Keratinocyte (primary cell): ENCODE measurements around the gene COL6A2. TPM values are rescaled to one million over a fixed set of nuclear protein-coding genes. Genes with fewer than 3 reads are reported as not detected.

ENCODE experiments used
- DNase-seq: peaks from one replicate; pipeline ENCODE4 v3.0.0-alpha.2; 2011; ENCODE audit warnings: low read depth, missing footprints, low spot score
- FAIRE-seq: peaks from 2 replicates; lab custom pipeline; 2011; peaks lifted over from hg19 to GRCh38; lab: Jason Lieb, UNC
- H2AFZ ChIP-seq: 2 replicates; pipeline ENCODE4 v1.6.0; 2012; ENCODE audit warnings: low read length, control low read depth, inconsistent platforms; ENCODE audit not compliant: control insufficient read depth
- H3K27ac ChIP-seq: 2 replicates; pipeline ENCODE4 v1.5.1; 2011; ENCODE audit warnings: low read length; ENCODE audit not compliant: control insufficient read depth, insufficient read depth
- H3K27me3 ChIP-seq: 3 replicates; pipeline ENCODE4 v1.6.0; 2011; ENCODE audit warnings: low read length; ENCODE audit not compliant: control insufficient read depth, insufficient read depth; ENCODE audit errors: extremely low read depth
- H3K36me3 ChIP-seq, 2 experiments: 2 replicates in 1 of 2; 3 replicates in 1 of 2; pipeline ENCODE4 v1.5.1; 2011; ENCODE audit warnings: low read length in 2 of 2, mild to moderate bottlenecking in 1 of 2; ENCODE audit not compliant: control insufficient read depth in 2 of 2, insufficient read depth in 2 of 2; ENCODE audit errors: extremely low read depth in 1 of 2
- H3K4me1 ChIP-seq: 3 replicates; pipeline ENCODE4 v1.5.1; 2011; ENCODE audit warnings: low read length; ENCODE audit not compliant: control insufficient read depth, insufficient read depth; ENCODE audit errors: extremely low read depth
- H3K4me2 ChIP-seq: 3 replicates; pipeline ENCODE4 v1.6.0; 2011; ENCODE audit warnings: low read depth, low read length; ENCODE audit not compliant: control insufficient read depth, insufficient read depth; ENCODE audit errors: extremely low read depth
- H3K4me3 ChIP-seq, 3 experiments: fragments of 200-600 bp in 1 of 3; sonication (generic) in 1 of 3; 2 replicates in 2 of 3; 3 replicates in 1 of 3; pipeline ENCODE4 v1.5.1; 2011 to 2016; ENCODE audit warnings: low read length in 3 of 3, mild to moderate bottlenecking in 3 of 3, control low read depth in 2 of 3, inconsistent platforms in 1 of 3, low read depth in 1 of 3, mixed read lengths in 1 of 3, mixed run types in 1 of 3, moderate library complexity in 1 of 3; ENCODE audit not compliant: control insufficient read depth in 2 of 3, insufficient read depth in 2 of 3; ENCODE audit errors: extremely low read depth in 1 of 3
- H3K79me2 ChIP-seq: 2 replicates; pipeline ENCODE4 v1.6.0; 2012; ENCODE audit warnings: low read length; ENCODE audit not compliant: control insufficient read depth, insufficient read depth
- H3K9ac ChIP-seq: 3 replicates; pipeline ENCODE4 v1.6.0; 2011; ENCODE audit warnings: low read length; ENCODE audit not compliant: control insufficient read depth, insufficient read depth; ENCODE audit errors: extremely low read depth
- H3K9me1 ChIP-seq: 3 replicates; pipeline ENCODE4 v1.6.0; 2011; ENCODE audit warnings: low read length; ENCODE audit not compliant: control insufficient read depth, insufficient read depth; ENCODE audit errors: extremely low read depth
- H3K9me3 ChIP-seq: 2 replicates; pipeline ENCODE4 v1.5.1; 2012; ENCODE audit warnings: low read depth, low read length; ENCODE audit not compliant: control insufficient read depth
- H4K20me1 ChIP-seq: 3 replicates; pipeline ENCODE4 v1.6.0; 2011; ENCODE audit warnings: low read length; ENCODE audit not compliant: control insufficient read depth, insufficient read depth; ENCODE audit errors: extremely low read depth
- CTCF ChIP-seq, 3 experiments: IDR thresholded peaks in 1 of 3; conservative IDR thresholded peaks in 1 of 3; optimal IDR thresholded peaks in 1 of 3; 2 replicates in 2 of 3; 3 replicates in 1 of 3; pipeline versions ENCODE3 to v1.5.1; 2011; ENCODE audit warnings: low read length in 3 of 3, mild to moderate bottlenecking in 3 of 3, moderate library complexity in 2 of 3, control low read depth in 1 of 3, inconsistent platforms in 1 of 3; ENCODE audit not compliant: insufficient read depth in 2 of 3; ENCODE audit errors: extremely low read depth in 1 of 3
- EZH2 ChIP-seq: IDR thresholded peaks from one replicate; pipeline ENCODE4 v1.6.1; 2012; ENCODE audit warnings: inconsistent platforms, mild to moderate bottlenecking, low read length, moderate library complexity
- dilution Hi-C: fragments of 300-500 bp; cut with MboI; formaldehyde crosslinking; loops from one replicate; pipeline ENCODE4 v1.7.0; 2020; ENCODE audit warnings: low sequenced_read_pairs; ENCODE audit not compliant: extremely low pct_ligation_motif_present
- polyA plus RNA-seq, 5 experiments: library from polyadenylated mRNA; depleted of rRNA in 3 of 5; stranded (reverse) in 3 of 5; stranded (forward) in 1 of 5; unstranded in 1 of 5; fragments of >200 nt; gene quantifications; 1 replicate in 1 of 5; 2 replicates in 3 of 5; 3 replicates in 1 of 5; pipeline versions ENCODE4 v1.2.1 to v1.2.3, GENCODE V29; 2011 to 2012; ENCODE audit warnings: missing spikeins in 2 of 5, low read depth in 1 of 5, low replicate concordance in 1 of 5

Gene COL6A2
- polyA plus RNA-seq, 1 donor (not counting 4 experiments of a cell fraction or from before 2014, with no cell fraction given) = 0.03 TPM

- Histone ChIP-seq H3K4me2 (no peak overlapping the region), H3K36me3 (no peaks in the 10 kb centered on the region), H3K9ac (no peak overlapping the region), H3K27ac (no peak overlapping the region), H3K4me3 (no peak overlapping the region), H3K9me1 (no peaks in the 10 kb centered on the region), H4K20me1 (no peaks in the 10 kb centered on the region), H3K27me3 (no peaks in the 10 kb centered on the region), H3K9me3 (peaks cover 3% of the 10 kb centered on the region), H2AFZ (no peak overlapping the region), H3K4me1 (no peaks in the 10 kb centered on the region), H3K79me2 (no peaks in the 10 kb centered on the region)
- FAIRE-seq (no peak), DNase-seq (no peak)
- TF ChIP-seq EZH2 (no peak), CTCF (optimal IDR thresholded peaks at IDR 0.05 in 1 of 3, IDR thresholded peaks at IDR 0.05 in 1 of 3, conservative IDR thresholded peaks at IDR 0.05 in 1 of 3; ENCODE audit: extremely low read depth in 1 of 3, insufficient read depth in 2 of 3, low read length in 3 of 3) (no peak)
- dilution Hi-C loops = no loop called here
Measured at GRCh38 chr21:46119144-46119636, 21.3 kb downstream of the COL6A2 start.

- Histone ChIP-seq H3K4me3 (no peak overlapping the region), H3K36me3 (no peaks in the 10 kb centered on the region), H3K79me2 (no peaks in the 10 kb centered on the region), H4K20me1 (no peaks in the 10 kb centered on the region), H3K27me3 (no peaks in the 10 kb centered on the region), H3K4me1 (no peaks in the 10 kb centered on the region), H2AFZ (no peak overlapping the region), H3K4me2 (no peak overlapping the region), H3K9ac (no peak overlapping the region), H3K9me3 (peaks cover 3% of the 10 kb centered on the region), H3K27ac (no peak overlapping the region), H3K9me1 (no peaks in the 10 kb centered on the region)
- dilution Hi-C loops = no loop called here
- no peak for DNase-seq
- TF ChIP-seq CTCF (optimal IDR thresholded peaks at IDR 0.05 in 1 of 3, IDR thresholded peaks at IDR 0.05 in 1 of 3, conservative IDR thresholded peaks at IDR 0.05 in 1 of 3; ENCODE audit: extremely low read depth in 1 of 3, insufficient read depth in 2 of 3, low read length in 3 of 3) (no peak), EZH2 (no peak)
- FAIRE-seq = no peak
Measured at GRCh38 chr21:46119637-46120271, 21.8 kb downstream of the COL6A2 start.
